ENCODE results near the gene METTL24.
"Not testable (repeated sequence)": the region's sequence is repeated elsewhere in the genome, so short reads cannot be mapped to it uniquely, and the experiment has no call there.

The METTL24 gene

DNA sequence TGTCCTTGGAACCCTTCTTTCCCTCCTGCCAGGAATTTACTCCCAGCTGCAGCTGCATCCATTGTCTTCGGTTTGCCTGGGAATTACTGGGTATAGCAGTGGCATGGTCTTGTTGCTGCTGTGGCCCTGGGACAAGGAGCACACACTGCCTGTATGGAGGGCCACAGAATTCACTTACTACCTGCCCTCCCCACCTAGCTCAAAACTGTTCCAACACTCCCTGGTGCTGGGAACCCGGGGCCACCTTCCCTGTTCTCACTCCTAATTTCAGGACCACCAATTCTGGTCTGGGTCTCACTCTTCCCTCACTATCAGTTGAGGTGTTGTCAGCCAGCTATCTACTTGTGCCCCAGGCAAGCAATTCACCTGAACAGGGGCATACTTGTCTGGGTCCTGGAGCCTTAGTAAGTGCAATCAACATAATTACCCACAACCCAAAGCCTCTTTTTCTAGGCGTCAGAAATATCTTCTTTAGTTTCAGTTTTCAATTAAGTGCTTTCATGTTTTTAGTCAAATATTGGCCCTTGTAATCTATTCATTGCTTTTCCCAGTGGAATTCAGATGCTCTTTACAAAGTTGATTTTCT, 47.2 kb downstream of the METTL24 start:
- DNase-seq, result no peak

- not testable (repeated sequence) for DNase-seq
Measured at GRCh38 chr6:110309432-110309831, 48.7 kb downstream of the METTL24 start.

DNA sequence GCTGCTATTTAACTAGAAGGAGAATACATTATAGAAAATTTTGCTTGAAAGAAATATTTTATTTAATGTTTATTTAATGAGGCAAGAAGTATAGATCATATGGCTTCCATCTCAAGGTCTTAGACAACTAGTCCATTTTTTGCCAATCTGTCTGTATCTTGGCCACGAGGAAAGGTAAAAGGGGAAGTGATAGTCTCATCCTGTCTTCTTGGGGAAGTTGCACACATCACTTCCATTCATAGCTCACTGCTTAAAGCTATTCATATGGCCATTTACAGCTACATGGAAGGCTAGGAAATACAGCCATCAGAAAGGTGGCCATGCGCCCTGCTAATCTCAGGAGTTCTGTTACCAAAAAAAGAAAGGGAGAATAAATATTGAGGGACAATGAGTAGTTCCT, 50.8 kb downstream of the METTL24 start:
- DNase-seq, result no peak

DNA sequence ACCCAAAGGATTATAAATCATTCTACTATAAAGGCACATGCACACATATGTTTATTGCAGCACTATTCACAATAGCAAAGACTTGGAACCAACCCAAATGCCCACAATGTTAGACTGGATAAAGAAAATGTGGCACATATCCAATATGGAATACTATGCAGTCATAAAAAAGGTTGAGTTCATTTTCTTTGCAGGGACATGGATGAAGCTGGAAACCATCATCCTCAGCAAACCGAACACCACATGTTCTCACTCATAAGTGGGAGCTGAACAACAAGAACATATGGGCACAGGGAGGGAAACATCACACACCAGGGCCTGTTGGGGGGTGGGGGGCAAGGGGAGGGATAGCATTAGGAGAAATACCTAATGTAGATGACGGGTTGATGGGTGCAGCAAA, 52.3 kb downstream of the METTL24 start:
- DNase-seq, result not testable (repeated sequence)

- DNase-seq, result not testable (repeated sequence)
Measured at GRCh38 chr6:110303692-110304091, 54.5 kb downstream of the METTL24 start.

- no peak for DNase-seq
Measured at GRCh38 chr6:110298916-110299315, 59.2 kb downstream of the METTL24 start.

GRCh38 chr6:110298411-110298810, 59.7 kb downstream of the METTL24 start:
- DNase-seq, result no peak

- DNase-seq, result peak; percentile 78
Measured at GRCh38 chr6:110296241-110297025, 61.7 kb downstream of the METTL24 start.

- DNase-seq, result peak; percentile 90
Measured at GRCh38 chr6:110295451-110296165, 62.5 kb downstream of the METTL24 start.

DNA sequence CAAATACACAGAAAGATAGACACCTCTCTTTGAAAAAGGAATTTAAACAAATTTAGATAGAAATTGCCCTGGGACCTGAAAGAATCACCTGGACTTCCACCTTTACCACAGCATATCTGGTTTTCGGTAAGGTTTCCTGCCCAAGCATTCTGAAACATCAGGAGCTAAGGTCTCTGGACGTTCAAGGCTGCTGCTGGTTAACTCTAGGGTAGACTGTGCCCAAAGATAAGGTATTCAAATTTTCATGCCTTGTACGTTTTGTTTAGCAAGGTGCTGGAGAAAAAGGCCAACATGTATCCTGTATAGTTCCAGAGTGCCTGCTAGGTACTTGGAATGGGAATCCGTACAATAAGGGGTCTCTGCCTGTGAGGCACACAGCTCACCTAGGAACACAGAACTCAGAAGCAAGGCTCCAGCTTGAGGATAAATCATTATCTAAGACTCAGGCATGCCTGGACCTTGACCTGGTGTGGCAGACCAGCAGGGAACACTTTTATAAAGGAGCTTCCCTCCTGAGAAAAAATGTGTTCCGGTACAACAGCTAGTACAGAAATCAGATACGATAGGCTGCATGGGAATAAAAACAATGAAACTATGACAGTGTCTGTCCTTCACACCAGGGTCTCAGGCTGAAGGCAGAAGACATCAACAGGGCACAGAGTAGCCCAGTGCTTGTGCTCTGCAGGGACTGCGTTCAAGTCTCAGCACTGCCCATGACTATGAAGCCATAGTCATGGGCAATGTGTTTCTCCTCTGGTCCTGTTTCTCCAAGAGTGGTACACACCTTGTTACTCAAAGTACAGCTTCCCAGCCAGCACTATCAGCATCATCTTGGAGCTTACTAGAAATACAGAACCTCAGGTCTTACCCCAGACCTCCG, 70.4 kb downstream of the METTL24 start:
- no peak for DNase-seq

DNA sequence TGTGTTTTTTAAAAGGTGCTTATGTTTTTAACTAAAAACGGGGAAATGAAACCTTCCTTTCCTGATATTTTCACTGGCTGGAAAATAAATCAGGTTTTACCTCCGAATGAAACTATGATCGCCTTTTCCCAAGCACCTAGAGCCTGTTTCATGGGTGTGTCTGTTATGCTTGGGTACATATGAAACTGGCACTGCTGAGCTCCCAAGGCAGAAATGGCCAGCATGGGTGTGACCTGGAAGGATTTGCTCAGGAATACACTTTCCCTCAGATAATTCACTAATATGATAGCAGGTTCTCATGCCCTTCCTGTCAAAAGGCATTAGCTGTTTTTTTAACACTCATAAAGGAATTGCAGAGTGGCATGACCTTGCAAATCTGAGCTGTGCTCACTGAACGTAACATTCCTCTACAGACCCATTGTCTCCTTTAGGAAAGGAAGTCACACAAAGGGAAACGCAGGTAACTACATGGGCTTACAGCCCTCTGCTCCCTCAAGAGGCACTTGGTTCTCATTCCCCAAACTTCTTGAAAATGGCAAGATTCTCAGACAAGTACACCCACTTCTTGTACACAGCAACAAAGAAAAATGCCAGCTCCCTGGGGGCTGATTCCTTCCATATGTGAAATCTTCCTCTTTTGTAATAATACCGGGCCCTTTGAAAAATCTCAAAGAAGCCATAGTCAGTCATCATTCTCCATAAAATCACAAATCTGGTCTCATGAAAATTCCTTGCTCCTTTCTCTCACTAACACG, 72.7 kb downstream of the METTL24 start:
- DNase-seq, result no peak

GRCh38 chr6:110284855-110285254, 73.3 kb downstream of the METTL24 start:
- no peak for DNase-seq

GRCh38 chr6:110283657-110284056, 74.5 kb downstream of the METTL24 start:
- no peak for DNase-seq

- no peak for DNase-seq
Measured at GRCh38 chr6:110282412-110282811, 75.7 kb downstream of the METTL24 start.

DNA sequence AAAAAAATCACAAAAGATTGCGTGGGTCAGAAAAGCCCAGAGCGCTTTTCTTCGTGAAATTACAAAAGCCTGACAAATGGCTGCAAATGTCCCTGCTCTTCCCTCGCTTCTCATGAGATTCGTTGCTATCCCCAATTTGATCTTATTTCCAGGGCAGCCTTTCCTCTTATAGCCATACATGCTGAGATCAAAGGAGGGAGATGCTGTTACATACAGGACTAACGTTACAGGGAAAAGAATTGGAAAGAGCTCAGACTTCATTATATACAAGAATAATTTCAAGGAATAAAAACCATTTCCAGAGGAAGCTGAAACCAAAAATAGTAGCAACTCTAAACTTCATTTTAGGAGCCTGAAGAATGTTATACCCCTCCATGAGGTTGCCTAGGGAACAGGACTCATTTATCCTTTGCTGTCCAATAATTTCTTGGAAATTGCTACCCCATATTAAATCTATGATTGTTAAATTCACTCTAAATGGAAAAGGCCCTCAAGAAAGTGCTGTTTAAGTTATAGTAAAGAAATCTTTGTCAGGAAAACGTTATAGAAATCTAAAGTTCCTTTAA, 81.0 kb downstream of the METTL24 start:
- DNase-seq, result no peak

DNA sequence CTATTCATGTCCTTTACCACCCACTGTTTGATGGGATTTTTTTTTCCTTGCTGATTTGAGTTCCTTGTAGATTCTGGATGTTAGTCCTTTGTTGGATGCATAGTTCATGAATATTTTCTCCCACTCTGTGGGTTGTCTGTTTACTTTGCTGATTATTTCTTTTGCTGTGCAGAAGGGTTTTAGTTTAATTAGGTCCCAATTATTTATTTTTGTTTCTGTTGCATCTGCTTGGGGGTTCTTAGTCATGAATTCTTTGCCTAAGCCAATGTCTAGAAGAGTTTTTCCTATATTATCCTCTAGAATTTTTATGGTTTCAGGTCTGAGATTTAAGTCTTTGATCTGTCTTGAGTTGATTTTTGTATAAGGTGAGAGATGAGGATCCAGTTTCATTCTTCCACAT, 85.4 kb downstream of the METTL24 start:
- DNase-seq, result not testable (repeated sequence)

DNA sequence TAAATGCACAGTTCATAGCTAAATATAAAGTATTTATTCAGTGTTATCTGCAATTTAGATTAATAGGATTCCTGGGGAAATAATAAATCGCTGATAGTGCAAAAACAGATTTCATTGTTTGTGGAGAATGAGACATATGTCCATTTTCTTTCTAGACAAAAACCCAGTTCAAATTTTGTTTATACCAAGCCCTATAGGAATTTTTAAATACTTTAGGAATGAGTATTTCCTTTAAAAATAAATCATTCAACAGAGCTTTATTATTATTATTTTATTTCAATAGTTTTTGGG, 86.5 kb downstream of the METTL24 start:
- no peak for DNase-seq

DNA sequence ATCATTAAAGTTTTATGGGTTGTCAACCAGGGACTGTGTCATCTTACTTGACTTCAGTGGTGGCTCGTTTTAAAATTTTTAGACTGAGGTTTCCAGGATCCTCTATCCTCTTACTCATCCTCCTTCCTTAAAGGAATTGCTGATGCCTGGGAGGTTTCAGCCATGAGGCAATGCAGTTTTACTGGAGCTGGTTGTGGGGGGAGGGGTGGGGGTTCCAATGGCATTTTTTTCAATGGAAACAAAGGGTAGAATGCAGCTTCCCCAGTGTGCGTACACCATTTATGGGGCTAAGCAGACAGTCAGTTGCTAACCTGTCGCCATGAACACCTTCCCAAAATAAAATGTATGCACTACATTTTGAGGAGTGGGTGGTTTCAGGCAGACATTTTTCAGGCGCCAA, 88.0 kb downstream of the METTL24 start:
- no peak for DNase-seq

DNA sequence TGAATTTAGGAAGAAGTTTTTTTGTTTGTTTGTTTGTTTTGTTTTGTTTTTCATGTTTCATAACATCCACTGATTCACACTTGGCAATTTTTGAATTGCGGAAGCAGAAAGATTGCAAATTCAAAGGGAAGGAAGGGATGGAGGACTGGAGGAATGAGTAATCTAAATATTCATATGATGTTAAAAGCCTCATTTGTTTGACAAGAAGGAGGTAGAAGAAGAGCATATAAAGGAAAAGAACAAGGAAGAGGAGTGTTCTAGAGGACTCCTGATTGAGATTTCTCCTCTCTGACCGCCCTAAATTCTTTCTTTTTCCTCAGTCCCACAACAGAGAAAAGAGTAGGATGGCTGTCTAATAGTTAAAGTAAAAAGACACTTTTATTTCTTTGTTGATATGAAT, 88.5 kb downstream of the METTL24 start:
- DNase-seq, result no peak

DNA sequence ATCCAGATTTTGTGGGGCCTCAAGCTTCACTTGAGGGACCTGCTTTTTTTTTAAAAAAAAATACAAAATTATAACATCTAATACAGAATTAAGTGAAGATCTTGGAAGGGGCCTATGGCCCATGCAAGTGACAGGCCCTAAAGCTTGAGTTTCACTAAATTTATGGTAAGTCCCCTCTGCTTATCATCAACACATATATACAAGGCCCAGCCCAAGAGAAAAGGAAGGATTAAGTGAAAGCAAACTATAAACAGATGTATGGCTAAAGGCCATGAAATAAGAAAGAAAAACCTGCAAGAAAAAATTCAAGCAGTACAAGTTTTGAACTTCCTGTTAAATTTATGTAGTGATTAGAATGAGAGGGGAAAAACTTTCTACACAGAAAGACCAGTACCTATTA, 91.2 kb downstream of the METTL24 start:
- no peak for DNase-seq

DNA sequence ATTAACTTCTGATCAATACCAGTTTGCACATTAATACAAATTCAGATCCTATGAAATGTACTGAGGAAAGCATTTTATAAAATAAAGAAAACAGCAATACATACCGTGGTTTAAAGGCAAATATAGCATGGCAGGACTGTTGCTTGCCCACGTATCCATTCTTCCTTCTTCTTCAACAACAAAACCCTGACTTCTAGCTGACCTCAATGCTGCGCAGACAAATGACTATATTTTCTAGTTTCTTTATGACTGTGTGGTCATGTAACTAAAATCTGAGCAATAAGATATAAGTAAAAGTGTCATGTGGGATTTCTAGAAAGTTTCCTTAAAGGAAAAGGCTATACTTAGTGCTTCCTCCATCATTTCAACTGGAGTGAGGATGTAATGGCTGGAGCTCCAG, 92.9 kb downstream of the METTL24 start:
- no peak for DNase-seq

GRCh38 chr6:110256366-110256765, 101.8 kb downstream of the METTL24 start:
- no peak for DNase-seq
